ENCODE measurements around the gene GRK5.

The GRK5 gene

DNA sequence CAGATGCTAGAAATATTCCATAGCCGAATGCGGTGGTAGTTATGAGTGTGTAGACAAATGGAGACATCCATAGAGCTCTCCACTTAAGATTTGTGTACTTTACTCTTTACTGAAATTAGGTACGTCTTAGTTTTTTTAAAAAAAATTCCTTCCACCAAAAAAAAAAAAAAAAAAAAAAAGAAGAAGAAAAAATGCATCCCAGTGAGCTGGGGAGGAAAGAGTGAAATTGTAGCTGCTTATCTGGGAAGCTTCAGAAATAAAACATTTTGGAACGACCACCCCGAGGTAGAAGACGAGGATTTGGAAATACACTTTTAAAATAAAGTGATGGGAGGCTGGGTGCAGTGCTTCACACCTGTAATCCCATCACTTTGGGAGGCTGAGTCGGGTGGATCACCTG is 281.3 kb downstream of the GRK5 start:
- DNase-seq (ENCODE audit: low read depth): no peak

DNA sequence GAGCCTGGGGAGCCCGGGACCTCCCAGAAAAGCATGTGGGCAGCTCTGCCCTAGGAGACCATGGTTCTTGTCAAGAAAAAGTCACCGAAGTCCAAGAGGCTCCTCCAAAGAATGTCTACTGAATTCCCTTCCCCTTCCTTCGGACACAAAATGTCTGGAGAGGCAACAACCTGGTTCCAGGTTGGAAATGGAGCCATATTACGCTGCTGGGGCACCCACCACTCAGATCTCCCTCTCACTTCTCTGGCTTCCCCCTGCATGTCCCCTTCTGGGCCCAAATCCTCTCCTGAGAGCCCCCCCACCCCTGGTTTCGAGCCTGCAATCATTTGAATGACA is 282.6 kb downstream of the GRK5 start:
- no peak for DNase-seq (ENCODE audit: low read depth)

DNA sequence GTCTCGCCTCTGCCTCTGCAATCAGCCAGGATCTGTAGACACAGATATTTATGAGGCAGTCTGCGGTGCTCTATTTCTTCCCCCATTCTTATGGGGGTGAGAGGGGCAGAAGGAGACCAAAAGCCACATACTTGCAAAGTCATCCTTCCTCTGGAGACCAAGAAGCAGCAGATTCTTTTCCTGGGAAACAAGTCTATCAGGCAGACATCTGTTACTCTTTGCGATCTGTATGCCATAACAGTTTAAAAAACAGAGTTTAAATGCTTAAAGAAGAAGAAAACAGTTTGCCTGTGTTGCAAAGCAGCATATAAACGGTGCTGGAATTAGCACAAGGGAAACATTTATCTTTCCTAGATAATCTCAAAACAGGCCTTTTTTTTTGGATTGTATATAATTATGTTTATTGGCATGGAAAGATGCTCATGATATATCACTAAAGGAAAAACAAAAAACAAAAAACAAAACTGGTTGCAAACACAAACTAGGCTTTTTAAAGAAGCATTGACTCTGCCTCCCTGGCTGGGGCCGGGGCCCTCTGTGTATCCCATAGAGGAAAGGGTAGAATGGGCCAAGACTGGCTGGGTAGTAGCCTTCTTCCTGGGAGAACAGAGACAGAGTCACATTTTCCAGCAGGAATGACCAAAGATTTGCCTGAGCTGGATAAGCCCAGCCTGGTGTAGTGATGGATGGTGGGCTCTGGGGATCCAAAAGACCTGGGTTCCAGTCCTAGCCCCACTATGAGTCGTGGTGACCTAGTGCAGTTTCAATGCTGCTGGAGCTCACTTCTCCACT is 284.8 kb downstream of the GRK5 start:
- DNase-seq (ENCODE audit: low read depth): no peak

GRCh38 chr10:119493155-119493554 is 285.8 kb downstream of the GRK5 start:
- no peak for DNase-seq (ENCODE audit: low read depth)

DNA sequence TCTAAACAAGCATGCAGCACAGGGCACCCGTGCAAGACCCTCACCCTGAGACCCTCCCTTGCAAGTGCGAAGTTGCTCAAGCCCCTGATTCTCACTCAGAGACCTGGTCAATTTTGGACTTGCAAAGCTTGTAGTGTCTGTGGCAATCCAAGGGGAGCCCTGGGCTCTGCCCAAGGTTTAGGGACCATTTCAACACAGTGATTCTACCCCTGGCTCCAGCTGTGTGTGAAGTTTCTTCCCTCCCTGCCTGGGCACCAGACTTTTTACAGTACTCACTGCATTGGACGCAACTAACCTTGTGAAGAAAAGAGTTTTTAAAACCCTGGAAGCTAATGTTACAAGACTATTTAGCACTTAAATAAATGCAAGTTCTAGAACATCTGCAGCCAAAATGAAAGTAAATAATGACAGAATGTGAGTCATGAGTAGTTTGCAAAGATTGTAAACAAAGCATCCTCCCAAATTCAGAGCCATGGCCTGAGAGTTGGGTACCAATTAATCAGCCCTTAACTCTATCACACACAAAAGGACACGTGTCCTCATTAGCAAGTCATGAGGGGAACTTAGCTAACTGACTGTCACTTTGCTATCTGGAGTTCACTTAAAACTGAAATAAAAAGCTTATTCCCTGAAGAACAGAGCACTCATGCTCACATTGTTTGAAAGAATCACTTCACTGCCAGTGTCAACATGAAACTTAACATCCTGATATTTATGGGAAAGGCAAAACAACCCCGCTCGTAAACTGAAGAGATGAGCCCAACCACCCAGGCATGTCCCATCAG is 287.1 kb downstream of the GRK5 start:
- peak; percentile 35 for DNase-seq (ENCODE audit: low read depth)

DNA sequence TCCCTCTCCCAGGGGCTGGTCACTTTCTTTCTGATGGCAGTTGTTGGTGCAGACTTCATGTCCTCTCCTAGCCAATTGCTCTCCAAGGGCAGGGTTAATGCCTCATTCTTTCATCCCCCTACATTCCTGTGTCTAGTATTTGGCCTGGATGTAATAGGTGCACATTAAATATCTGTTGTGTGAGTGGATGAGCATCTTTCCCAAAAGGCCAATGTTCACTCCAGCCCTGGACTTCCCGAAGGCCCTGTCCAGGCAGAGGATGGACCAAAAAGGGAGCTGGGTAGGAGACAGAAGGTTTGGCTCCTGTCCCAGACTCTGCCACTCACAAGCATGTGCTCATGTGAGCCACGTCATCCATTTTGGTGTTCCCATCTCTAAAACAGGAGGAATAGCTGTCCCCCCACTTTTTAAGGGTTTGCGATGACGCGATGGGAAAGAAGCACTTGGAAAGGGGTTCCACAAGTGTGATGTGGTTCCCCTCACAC is 287.7 kb downstream of the GRK5 start:
- DNase-seq (ENCODE audit: low read depth): no peak

DNA sequence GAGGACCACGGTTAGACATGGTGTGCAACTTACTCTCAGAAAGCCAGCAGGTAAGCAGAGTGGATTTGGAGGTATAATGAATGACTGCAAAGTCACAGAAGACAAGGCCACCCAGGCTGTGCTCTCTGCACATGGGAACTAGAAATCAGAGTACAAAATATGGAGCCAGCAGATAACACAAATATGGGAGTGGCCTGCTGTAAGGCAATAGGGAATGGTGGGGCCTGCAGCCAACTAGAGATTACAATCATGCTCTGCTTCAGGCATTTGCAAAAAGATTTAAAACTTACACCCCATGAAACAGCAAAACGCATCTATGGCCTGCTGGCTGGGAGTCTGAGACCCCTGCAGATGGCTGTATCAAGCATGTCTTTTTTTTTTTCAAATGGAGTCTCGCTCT is 288.2 kb downstream of the GRK5 start:
- DNase-seq (ENCODE audit: low read depth): no peak

DNA sequence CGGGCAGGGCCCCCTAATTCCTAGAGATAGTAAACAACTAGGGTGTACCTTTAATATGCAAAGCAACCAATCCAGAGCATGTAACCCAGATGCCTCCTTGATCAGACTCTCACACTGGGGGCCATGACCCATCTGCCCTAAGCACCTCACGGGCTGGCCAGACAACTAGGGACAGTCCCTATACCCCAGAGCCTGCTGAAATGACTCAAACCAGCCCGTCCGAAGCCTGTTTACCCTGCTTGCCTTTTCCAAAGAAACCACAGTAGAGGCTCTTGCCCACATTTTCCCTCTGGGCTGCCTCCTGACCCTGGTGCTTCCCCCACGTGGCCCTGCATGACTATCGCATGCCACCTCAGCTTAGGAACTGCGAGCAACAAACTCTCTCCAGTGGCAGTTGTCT is 288.9 kb downstream of the GRK5 start:
- no peak for DNase-seq (ENCODE audit: low read depth)

DNA sequence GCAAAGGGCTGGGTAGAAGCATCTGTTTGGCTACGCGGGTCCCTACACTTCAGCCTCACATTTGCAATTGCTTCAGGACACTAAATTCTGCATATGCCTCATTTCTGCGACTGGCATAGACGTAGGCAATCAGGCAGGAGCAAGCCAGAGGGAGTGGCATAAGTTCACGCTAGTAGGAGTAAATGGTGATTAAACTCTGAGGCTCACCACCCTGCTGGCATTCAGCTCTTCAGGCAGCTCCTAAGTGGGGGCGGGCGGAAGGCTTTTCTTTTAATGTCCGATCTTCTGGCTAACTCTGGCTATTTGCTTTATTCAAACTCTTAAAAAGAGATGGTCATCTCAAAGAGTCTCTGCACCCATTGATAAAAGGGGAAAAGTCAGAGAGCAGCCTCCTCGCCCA is 289.9 kb downstream of the GRK5 start:
- DNase-seq (ENCODE audit: low read depth): no peak

GRCh38 chr10:119498889-119499676 is 291.7 kb downstream of the GRK5 start:
- DNase-seq (ENCODE audit: low read depth): no peak

GRCh38 chr10:119499677-119500002 is 292.3 kb downstream of the GRK5 start:
- no peak for DNase-seq (ENCODE audit: low read depth)

DNA sequence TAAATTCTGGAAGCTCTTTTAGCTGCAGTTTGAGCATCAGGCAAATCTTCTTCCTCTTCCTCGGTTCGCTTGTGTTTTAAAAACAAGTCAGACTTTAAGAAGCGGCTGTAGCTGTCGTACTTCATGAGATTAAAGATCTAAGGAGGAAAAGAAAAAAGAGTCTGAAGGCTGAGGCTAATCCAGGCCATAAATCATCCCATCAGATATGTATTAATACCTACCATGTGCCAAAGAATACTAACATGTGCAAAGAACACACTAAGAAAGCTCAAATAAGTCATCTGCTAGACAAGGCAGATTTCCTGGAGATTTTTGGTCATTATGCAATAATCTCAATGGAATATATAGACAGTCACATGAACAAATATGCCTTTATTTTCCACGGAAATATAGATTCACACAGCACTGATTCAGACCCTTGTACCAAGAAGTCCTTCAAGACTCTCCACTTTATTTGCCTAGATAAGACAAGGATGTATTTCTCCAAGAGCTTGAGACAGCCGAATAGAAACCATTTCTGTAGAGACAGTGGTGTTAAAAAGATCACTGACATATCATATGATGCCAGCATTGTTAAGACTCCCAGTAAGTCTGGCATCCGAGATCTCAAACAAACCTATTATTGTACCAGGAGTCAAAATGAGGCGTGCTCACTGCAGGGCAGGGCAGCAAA is 292.9 kb downstream of the GRK5 start:
- no peak for DNase-seq (ENCODE audit: low read depth)

DNA sequence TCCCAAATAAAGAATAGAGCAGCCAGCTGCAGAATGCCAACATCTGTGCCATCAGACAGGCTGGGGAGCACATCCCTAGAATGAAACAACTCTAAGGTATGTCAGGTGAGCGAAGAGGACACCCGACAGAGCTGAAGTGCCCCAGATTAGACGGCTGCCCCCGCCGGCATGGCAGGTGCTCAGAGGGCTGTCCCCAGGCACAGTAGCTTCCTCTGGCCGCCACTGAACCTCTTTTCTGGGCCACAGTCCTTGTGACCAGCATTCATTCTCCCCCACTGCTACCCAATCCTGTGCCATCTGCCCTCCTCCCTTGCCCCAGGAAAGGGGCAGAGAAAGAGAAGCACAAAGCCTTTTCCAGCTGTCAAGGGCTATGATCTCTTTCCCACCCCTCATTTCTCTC is 293.4 kb downstream of the GRK5 start:
- DNase-seq (ENCODE audit: low read depth): no peak

DNA sequence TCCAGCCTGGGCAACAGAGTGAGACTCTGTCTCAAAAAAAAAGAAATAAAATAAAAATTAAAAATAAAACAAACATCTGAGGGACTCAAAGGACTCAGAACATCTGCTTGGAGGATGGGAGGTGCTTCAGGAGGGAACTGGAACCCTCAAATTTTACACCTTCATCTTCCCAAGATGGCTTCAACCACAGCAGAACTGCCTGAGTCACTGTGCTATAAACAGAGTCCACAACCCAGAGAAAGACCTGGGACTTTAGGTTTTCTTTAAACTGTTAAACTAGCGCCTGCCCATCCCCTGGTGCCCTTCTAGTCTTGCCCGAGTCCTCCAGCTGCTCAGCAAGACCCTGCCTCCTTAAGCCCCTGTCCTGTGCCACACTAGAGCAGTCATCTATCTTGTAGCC is 294.3 kb downstream of the GRK5 start:
- no peak for DNase-seq (ENCODE audit: low read depth)

DNA sequence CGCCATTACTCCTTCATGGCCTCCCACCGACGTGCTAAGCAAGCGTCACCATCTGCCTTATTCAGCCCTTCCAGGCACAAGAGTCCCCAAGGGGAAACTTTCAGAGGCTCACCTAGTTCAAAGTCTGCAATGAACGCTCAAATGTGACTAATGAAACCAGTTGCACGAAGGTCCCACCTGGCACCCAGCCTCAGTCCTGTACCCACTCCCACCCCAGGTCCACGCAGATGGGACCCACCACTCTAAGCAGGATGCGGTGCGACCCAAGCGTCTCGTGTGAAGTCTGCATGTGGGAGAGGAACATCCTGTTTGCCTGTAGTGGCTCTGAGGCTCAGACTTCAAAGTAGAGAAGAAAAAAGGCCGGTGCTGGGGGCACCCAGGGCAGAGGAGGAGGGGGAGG is 294.8 kb downstream of the GRK5 start:
- no peak for DNase-seq (ENCODE audit: low read depth)

DNA sequence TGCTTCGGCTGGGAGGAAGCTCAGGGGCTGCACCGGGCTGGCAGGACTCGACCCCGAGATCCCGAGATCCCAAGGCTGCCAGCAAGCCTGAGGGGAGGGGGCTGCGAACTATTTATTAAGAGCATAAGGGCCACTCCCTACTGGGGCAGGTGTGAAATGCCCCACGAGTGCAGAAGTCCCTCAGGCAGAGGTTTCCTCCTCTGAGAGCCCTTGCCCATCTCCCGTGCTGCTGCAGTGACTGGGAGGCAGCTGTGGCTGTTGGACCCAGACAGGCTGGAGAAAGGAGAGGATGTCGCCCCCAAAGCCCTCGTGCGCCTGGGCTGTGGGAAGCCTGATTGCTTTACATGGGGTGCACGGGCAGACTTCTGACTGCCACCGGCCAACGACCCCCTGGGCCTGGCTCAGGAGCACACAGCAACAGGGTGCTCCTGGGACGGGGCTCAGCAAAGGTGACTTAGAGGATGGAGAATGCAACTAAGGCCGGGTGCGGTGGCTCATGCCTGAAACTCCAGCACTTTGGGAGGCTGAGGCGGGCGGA is 295.3 kb downstream of the GRK5 start:
- DNase-seq (ENCODE audit: low read depth): no peak

DNA sequence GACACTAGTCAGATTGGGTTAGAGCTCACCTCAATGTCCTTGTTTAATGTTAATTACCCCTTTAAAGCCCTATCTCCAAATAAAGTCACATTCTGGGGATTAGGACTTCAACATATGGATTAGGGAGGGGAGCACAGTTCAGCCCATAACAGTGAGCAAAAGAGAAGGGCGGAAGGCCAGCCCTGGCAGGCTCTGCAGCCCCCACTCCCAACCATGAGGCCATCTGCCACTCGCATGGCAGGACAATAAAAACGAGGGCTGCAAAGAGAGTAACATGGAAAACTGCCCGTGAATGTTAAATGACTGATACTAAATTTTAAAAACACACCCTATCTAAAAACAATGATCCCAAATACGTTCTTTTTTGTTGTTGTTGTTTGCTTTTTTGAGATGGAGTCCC is 296.4 kb downstream of the GRK5 start:
- DNase-seq (ENCODE audit: low read depth): no peak

- no peak for DNase-seq (ENCODE audit: low read depth)
These were observed 297.3 kb downstream of the GRK5 start for GRCh38 chr10:119504651-119505050.

GRCh38 chr10:119505131-119505551 is 297.8 kb downstream of the GRK5 start:
- no peak for DNase-seq (ENCODE audit: low read depth)
